Left lobe of liver (tissue), 2 donors: ENCODE data around the gene CDK2AP2. TPM values are rescaled to one million over a fixed set of nuclear protein-coding genes. Genes with fewer than 3 reads are reported as not detected.
"Not testable (repeated sequence)": the region's sequence is repeated elsewhere in the genome, so short reads cannot be mapped to it uniquely, and the experiment has no call there.

ENCODE experiments used
- ATAC-seq: fragments of 200-7000 bp; cut with Tn5 transposase; one replicate; pipeline ENCODE4 v1.9.1; 2020; ENCODE audit warnings: mild to moderate bottlenecking, moderate library complexity
- DNase-seq: peaks from one replicate; pipeline ENCODE4 v3.0.0-alpha.2; 2020; ENCODE audit warnings: low spot score
- total RNA-seq: library from RNA; stranded (reverse); gene quantifications from one replicate; pipeline ENCODE4 v1.2.1, GENCODE V29; 2021
- donor health status: DM: no; HTN: no; CAD: no; lungs with moderate emphysema.
- donor health status: DM: no; HTN: yes; CAD: no.

Gene CDK2AP2
- total RNA-seq, 1 donor from 2014 or later, result 67.4 TPM

DNA sequence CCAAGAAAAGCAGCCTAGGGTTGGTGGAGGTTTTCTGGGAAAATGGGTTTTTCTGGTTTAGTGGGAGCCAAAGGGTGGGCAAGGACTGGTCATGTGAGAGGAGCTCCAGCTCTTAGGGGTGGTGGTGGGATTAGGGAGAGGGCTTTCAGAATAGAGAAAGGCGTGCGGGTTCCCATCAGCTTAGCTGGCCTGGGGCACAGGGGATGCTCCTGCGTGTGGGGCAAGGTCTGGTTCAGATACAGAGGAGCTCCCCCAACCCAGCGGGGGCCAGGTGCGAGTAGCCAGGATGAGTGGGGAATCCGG lies 39.6 kb downstream of the CDK2AP2 start:
- ATAC-seq, result peak; percentile 0

DNA sequence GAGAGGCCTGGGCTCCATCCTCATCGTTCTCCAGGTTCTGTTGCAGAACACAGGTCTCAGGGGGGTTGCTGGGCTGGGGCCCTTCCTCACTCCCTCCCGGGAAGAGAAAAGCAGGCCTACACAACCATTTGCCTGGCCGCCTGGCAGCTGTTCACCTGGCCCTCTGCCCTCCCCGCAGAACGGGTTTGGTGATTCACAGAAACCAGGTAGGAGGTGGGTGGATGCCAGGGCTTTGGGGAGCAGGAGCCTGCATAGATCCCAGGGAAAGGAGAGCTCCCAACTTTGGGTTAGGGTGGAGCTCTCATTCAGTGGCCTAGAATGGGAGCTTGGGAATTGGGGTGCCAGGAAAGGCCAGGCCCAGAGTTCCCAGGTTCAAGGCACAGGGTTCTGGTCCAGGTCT lies 39.9 kb downstream of the CDK2AP2 start:
- ATAC-seq (peak; percentile 41), DNase-seq (peak; percentile 90)

More for the DNA sequence above, 39.6 kb downstream of the CDK2AP2 start:
- no peak for DNase-seq

DNA sequence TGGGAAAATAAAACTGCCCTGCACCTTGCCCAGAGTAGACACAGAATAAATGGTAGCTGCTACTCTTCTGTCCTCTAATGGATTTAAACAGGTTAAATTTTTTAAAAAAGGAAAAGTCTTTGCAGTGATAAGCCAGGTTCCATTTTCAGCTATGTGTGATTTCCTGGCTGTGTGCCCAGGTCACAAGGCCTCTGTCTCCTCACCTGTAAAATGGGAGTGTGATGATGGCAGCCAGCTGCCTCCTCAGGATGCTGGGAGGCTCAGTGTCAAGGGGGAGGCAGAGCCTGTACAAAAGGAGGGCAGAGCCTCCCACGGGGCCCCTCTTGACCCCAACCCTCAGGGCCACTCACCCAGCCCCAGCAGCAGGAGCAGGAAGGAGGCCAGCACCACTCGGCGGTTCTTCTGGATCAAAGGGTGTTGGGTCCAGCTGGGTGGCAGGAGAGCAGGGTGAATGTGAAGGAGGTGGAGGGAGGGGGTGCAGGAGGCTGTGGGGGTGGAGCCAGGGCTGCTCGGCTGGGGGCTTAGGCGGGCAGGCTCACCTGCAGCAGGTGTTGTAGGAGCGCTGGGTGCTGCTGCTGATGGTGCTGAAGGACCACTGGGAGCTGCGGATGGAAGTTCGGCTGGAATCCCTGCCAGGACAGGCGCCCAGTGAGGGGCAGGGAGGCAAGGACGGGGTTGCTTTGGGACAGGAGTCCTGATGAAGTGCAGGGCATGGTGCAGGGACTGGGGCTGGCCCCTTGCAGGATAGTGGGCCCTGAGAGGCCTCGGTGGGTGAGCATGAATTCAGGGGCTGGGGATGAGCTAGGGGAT lies 40.8 kb downstream of the CDK2AP2 start:
- DNase-seq, result no peak
- ATAC-seq, result no peak

DNA sequence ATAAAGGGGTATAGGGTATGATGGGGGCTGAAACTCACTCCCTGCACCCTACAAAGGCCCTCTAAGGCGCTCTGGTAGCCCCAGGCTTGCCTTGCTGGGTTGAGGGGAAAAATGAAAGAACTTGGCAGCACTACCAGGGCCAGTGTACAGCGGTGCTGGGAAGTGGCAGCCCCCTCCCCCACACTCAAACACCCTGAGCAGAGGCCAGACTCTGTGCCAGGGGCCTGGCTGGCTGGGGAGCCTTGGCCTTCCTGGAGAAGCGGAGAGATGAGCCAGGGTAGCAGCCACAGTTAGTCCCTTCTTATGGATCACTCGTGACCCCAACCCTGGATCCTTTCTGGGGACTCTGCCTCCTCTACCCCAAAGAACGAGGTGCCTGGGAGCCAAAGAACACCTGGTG lies 41.6 kb downstream of the CDK2AP2 start:
- ATAC-seq, result peak; percentile 5

DNA sequence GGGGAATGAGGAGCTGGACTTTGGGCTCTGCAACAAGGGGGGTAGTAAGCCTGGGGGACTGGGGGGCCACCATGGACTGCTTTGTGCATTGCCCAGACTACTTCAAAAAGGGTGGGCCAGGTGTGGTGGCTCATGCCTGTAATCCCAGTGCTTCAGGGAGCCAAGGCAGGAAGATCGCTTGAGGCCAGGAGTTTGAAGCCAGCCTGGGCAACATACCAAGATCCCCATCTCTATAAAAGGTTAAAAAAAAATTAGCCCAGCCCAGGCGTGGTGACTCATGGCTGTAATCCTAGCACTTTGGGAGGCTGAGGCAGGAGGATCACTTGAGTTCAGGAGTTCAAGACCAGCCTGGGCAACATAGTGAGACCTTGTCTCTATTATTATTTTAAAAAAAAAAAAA lies 42.4 kb downstream of the CDK2AP2 start:
- not testable (repeated sequence) for DNase-seq, ATAC-seq

More for the DNA sequence above, 41.6 kb downstream of the CDK2AP2 start:
- peak; percentile 69 for DNase-seq

DNA sequence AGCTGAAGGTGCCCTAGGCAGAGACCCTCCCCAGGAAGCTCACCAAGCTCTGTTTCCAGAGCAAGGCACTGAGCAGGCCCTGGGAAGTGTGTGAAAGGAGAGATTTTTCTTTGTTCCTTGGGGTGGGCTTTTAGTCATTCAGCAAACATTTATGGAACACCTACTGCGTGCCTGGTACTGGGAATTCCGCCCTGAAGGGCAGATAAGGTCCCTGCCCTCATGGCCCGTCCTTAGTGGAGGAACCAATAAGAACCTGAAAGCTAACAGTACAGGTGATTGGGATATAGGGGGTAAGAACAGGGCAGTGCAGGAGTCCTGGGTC lies 42.8 kb downstream of the CDK2AP2 start:
- DNase-seq, result no peak
- no peak for ATAC-seq

DNA sequence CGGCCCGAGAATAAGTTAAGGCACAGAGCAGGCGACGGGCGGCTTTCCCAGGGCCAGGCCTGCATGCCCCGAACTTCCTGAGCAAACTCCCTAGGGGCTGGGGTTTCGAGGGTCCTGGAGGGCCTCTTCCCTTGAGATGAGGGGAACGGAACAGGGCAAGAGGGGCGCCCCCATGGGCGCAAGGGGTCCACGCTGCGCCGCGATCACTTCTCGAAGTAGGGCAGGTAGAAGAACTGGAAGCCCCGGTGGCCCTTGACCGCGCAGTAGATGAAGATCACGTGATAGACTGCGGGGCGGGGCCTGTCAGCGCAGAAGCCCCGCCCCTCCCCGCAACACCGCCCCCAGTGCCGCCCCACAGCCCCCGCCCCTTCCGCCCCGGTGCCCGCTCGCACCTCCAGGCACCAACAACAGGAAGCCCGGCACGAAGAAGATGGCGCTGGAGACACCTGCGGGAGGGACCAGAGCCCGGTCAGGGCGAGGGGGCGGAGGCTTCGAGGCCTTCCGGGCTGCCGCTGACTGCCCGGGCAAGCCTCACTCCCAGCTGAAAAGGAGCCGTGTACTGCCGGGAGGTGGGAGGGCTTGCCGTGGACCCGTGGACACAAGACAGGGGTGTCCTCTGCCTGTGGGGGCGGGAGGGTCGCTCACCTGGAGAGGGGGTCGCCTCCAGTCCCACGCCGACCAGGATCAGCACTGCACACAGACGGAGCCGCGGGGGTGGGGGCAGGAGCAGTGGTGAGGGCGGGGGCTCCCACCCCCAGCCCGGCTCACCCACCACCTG lies 43.4 kb downstream of the CDK2AP2 start:
- DNase-seq, result peak; percentile 93
- ATAC-seq, result peak; percentile 73

DNA sequence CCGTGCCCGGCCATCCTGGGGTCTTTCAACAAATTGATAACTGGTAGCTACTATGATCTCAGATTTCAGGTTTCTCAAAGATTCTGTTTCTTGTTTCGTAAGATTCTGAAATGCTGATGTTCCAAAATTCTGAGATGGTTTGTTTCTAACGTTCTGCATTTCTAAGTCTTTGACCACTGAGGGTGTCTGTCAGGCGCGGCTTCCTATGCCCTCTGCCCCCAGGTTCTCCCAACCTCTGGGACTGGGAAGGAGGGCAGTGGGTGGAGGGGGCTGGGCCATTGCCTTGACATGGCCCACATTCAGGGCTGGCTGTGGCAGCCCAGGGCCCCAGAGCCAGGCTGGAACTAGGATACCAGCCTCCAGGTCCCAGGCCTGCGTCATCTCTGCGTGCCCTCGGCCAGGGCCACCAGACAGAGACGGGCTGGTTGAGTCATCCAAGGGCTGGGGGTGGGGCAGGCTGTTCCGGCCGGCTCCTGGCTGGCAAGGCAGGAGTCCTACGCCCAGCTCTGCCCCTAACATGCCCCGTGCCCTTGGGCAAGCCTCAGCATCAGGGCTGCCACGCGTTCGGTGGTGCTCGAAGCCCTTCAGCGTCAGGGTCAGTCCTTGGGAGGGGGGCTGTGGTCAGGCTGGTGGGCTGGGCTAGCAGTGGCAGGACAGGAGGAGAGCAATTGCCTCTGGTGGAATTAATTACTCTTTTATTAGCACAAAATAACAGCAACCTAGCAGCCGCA lies 44.1 kb downstream of the CDK2AP2 start:
- peak; percentile 86 for DNase-seq
- peak; percentile 66 for ATAC-seq

DNA sequence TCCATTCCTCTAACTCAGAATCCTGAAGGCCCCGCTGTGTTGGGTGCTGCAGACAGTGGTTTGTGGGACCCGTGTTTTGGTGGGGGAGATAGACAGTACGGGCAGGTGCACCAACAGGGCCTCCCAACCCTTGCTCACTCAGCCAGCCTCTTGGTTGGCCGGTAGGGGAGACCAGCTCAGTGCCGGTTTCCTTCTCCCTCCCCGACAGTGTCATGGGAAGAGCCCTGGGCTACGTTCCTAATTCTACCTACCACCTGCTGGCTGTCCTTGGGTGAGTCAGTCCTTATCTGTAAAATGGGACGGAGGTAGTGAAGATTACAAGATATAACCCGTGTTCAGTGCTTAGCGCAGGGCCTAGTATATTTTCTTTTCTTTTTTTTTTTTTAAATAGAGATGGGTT lies 44.8 kb downstream of the CDK2AP2 start:
- DNase-seq (no peak), ATAC-seq (no peak)

DNA sequence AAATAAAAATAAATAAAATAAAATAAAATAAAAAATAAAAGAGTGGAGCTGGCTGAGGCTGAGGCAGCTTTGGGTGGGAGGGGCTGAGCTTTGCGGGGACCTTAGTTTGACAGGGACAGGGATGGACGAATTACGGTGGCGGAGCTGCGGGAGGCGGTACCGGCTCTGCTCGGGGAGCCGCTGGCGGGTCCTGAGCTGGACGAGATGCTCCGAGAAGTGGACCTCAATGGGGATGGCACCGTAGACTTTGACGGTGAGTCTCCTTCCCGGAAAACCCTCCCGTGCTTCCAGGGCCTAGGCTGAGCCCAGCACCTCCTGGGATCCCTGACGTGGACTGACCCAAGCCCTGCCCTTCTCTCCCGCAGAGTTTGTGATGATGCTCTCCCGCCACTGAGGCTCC lies 49.7 kb downstream of the CDK2AP2 start:
- no peak for ATAC-seq
- DNase-seq, result no peak

DNA sequence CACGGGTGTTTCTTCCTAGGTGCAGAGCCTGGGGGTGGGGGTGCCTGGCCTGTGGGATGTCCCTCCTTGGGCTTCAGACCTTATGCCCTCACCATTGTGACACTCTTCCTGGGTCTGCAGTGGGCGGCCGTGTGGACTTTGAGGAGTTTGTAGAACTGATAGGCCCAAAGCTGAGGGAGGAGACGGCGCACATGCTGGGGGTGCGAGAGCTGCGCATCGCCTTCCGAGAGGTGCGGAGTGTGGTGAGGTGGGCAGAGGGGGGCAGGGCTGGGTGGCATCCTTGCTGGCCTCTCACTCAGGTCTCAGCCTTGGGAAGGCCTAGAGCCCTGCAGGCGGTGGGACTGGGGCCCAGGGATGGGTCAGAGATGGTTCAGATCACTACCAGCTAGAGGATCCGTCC lies 50.5 kb downstream of the CDK2AP2 start:
- no peak for DNase-seq
- no peak for ATAC-seq

Other genes with a start within 250 kb of the CDK2AP2 start
- gene GRK2, start 241.7 kb downstream of the CDK2AP2 start, total RNA-seq, result 29.0 TPM
- 9.8 TPM for gene ANKRD13D, start 218.9 kb downstream of the CDK2AP2 start, total RNA-seq
- gene SSH3, start 204.6 kb downstream of the CDK2AP2 start, total RNA-seq, result 18.2 TPM
- gene POLD4, start 154.6 kb downstream of the CDK2AP2 start, total RNA-seq, result 96.6 TPM
- 0.43 TPM for gene CLCF1, start 134.6 kb downstream of the CDK2AP2 start, total RNA-seq
- gene RAD9A, start 116.2 kb downstream of the CDK2AP2 start, total RNA-seq, result 14.9 TPM
- gene PPP1CA, start 106.3 kb downstream of the CDK2AP2 start, total RNA-seq, result 63.1 TPM
- gene TBC1D10C, start 104.1 kb downstream of the CDK2AP2 start, total RNA-seq, result 1.1 TPM
- gene CARNS1, start 92.5 kb downstream of the CDK2AP2 start, total RNA-seq, result 0.28 TPM
- 31.5 TPM for gene RPS6KB2, start 79.7 kb downstream of the CDK2AP2 start, total RNA-seq
- gene PTPRCAP, start 70.5 kb downstream of the CDK2AP2 start, total RNA-seq, result 2.2 TPM
- gene CORO1B, start 64.7 kb downstream of the CDK2AP2 start, total RNA-seq, result 44.1 TPM
- not detected for gene GPR152, start 55.4 kb downstream of the CDK2AP2 start, total RNA-seq
- 1.1 TPM for gene CABP4, start 52.8 kb downstream of the CDK2AP2 start, total RNA-seq
- gene TMEM134, start 38.9 kb downstream of the CDK2AP2 start, total RNA-seq, result 38.9 TPM
- 26.3 TPM for gene AIP, start 25.1 kb downstream of the CDK2AP2 start, total RNA-seq
- gene PITPNM1, start 2.8 kb downstream of the CDK2AP2 start, total RNA-seq, result 19.2 TPM
- not detected for gene CABP2, start 15.3 kb upstream of the CDK2AP2 start, total RNA-seq
- 30.9 TPM for gene GSTP1, start 75.7 kb upstream of the CDK2AP2 start, total RNA-seq
- 192 TPM for gene NDUFV1, start 98.8 kb upstream of the CDK2AP2 start, total RNA-seq
- gene NUDT8, start 121.8 kb upstream of the CDK2AP2 start, total RNA-seq, result 41.6 TPM
- gene TBX10, start 131.6 kb upstream of the CDK2AP2 start, total RNA-seq, result 0.15 TPM
- 9.7 TPM for gene ACY3, start 142.6 kb upstream of the CDK2AP2 start, total RNA-seq
- gene ALDH3B2, start 166.5 kb upstream of the CDK2AP2 start, total RNA-seq, result not detected